Calu3 (cell line): ENCODE results near the gene ARHGAP24. TPM values are rescaled to one million over a fixed set of nuclear protein-coding genes. Genes with fewer than 3 reads are reported as not detected.

Experiments used
- BruUV-seq: library from RNA; stranded (reverse); fragments of 400-500 nt; replicated peaks from 2 replicates; lab custom pipeline; 2021; lab: Mats Ljungman, UMichigan
- CTCF ChIA-PET: fragments of 300-600 bp; sonication (Branson Sonifier 250); formaldehyde crosslinking; loops from one replicate; lab custom pipeline; 2022; ENCODE audit warnings: antibody characterized with exemption; lab: Charles Lee
- DNase-seq: peaks from one replicate; pipeline ENCODE4 v3.0.0; 2022
- H3K27ac Mint-ChIP-seq: one replicate; pipeline ENCODE4 v1.8.0; 2022; ENCODE audit warnings: mixed read lengths; ENCODE audit not compliant: unreplicated experiment
- H3K27me3 Mint-ChIP-seq: one replicate; pipeline ENCODE4 v1.8.0; 2022; ENCODE audit warnings: mixed read lengths; ENCODE audit not compliant: unreplicated experiment
- H3K36me3 Mint-ChIP-seq: one replicate; pipeline ENCODE4 v1.8.0; 2022; ENCODE audit warnings: mild to moderate bottlenecking, moderate library complexity, mixed read lengths; ENCODE audit not compliant: insufficient read depth, unreplicated experiment
- H3K4me1 Mint-ChIP-seq: one replicate; pipeline ENCODE4 v1.8.0; 2022; ENCODE audit warnings: mild to moderate bottlenecking, low read depth, mixed read lengths; ENCODE audit not compliant: unreplicated experiment
- H3K4me3 Mint-ChIP-seq: one replicate; pipeline ENCODE4 v1.8.0; 2022; ENCODE audit warnings: mild to moderate bottlenecking, low read depth, moderate library complexity, mixed read lengths; ENCODE audit not compliant: unreplicated experiment
- H3K9me3 Mint-ChIP-seq: one replicate; pipeline ENCODE4 v1.8.0; 2022; ENCODE audit warnings: low read depth, mixed read lengths; ENCODE audit not compliant: unreplicated experiment
- intact Hi-C: fragments of 100-400 bp; cut with micrococcal nuclease; formaldehyde crosslinking; loops from one replicate; pipeline ENCODE4 v1.10.0; 2022; ENCODE audit not compliant: unreplicated experiment
- total RNA-seq: library from RNA; stranded (reverse); gene quantifications from 2 replicates; pipeline ENCODE4 v1.2.3, GENCODE V29; 2022
- TF ChIP-seq, protein P1 (sequence below): fragments of 200-600 bp; IDR thresholded peaks from one replicate; pipeline ENCODE4 v1.8.0; 2022; ENCODE audit warnings: antibody characterized with exemption; ENCODE audit not compliant: unreplicated experiment

The ARHGAP24 gene
- total RNA-seq, 1 experiment from 2014 or later, result 10.2 TPM

DNA sequence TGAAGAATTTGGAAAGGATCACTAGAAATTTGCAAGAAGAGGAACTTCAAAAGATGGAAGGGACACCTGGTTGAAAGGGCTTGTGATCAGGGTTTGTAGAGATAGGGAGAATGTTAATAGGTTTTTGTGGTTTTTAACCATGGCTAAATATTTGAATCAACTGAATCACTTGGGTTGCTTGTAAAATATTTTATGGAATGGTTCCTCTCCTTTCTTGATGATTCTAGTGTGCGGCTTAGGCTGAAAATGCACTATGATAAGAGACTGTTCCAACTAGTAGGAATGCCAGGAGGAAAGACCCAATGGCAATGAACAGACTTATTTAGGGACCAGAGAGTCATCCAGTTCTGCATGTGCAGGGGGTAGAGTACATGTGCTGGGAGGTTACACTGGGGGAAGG is 408.2 kb downstream of the ARHGAP24 start:
- no peaks in the 10 kb centered on the region for H3K27me3 Mint-ChIP-seq
- no TSS peak for BruUV-seq
- DNase-seq, result no peak
- TF ChIP-seq, protein P1, sequence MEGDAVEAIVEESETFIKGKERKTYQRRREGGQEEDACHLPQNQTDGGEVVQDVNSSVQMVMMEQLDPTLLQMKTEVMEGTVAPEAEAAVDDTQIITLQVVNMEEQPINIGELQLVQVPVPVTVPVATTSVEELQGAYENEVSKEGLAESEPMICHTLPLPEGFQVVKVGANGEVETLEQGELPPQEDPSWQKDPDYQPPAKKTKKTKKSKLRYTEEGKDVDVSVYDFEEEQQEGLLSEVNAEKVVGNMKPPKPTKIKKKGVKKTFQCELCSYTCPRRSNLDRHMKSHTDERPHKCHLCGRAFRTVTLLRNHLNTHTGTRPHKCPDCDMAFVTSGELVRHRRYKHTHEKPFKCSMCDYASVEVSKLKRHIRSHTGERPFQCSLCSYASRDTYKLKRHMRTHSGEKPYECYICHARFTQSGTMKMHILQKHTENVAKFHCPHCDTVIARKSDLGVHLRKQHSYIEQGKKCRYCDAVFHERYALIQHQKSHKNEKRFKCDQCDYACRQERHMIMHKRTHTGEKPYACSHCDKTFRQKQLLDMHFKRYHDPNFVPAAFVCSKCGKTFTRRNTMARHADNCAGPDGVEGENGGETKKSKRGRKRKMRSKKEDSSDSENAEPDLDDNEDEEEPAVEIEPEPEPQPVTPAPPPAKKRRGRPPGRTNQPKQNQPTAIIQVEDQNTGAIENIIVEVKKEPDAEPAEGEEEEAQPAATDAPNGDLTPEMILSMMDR, result no peak
- H3K4me1 Mint-ChIP-seq, result peaks cover 20% of the 10 kb centered on the region
- no peaks in the 10 kb centered on the region for H3K9me3 Mint-ChIP-seq
- no peak overlapping the region for H3K27ac Mint-ChIP-seq
- no peaks in the 10 kb centered on the region for H3K36me3 Mint-ChIP-seq
- H3K4me3 Mint-ChIP-seq, result no peak overlapping the region
- intact Hi-C loops, result no loop called here
- CTCF ChIA-PET, result no interaction called here

DNA sequence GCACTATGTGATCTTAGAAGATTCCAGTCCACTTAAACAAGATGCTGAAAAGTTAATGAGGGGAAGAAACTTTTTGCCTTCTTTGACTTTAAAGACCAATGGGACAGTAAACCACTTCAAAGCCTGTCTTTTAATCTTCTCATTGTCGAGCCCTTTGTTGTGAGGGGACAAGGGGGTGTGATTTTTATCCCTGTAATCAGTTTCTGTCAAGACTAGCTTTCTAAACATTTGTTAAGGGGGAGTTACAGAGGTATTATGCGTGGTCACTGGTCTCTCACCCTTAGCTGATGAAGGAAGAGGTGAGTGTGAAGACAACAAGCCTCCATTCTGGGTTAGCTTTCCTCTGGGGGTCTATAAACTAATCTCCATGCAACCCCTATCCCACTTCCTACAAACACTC is 409.3 kb downstream of the ARHGAP24 start:
- Mint-ChIP-seq H3K9me3 (no peaks in the 10 kb centered on the region), H3K27me3 (no peaks in the 10 kb centered on the region), H3K27ac (no peak overlapping the region), H3K4me1 (peaks cover 20% of the 10 kb centered on the region), H3K4me3 (no peak overlapping the region), H3K36me3 (no peaks in the 10 kb centered on the region)
- TF ChIP-seq, protein P1, result no peak
- no TSS peak for BruUV-seq
- CTCF ChIA-PET, result no interaction called here
- DNase-seq, result no peak
- intact Hi-C loops, result no loop called here

DNA sequence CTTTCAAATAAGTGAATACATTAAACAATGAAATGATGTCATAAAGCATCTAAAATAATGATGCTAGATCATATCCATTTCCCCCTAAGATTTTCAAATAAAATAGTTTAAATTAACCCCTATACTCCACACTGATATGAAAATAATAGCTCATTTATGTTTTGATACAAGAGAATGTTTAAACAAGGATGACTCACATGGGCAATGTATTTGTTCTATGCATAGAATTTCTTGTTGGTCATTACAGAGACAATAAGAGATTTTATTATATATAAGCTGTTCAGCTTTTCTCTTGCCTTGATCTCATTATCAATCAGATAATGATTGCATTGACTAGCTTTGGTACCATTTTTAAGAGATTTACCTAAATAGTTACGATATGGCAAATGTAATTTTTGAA is 411.7 kb downstream of the ARHGAP24 start:
- Mint-ChIP-seq H3K27me3 (no peaks in the 10 kb centered on the region), H3K36me3 (no peaks in the 10 kb centered on the region), H3K9me3 (no peaks in the 10 kb centered on the region), H3K4me3 (no peak overlapping the region), H3K27ac (no peak overlapping the region), H3K4me1 (peaks cover 36% of the 10 kb centered on the region)
- BruUV-seq, result no TSS peak
- TF ChIP-seq, protein P1, result no peak
- intact Hi-C loops, result no loop called here
- CTCF ChIA-PET, result no interaction called here
- no peak for DNase-seq

DNA sequence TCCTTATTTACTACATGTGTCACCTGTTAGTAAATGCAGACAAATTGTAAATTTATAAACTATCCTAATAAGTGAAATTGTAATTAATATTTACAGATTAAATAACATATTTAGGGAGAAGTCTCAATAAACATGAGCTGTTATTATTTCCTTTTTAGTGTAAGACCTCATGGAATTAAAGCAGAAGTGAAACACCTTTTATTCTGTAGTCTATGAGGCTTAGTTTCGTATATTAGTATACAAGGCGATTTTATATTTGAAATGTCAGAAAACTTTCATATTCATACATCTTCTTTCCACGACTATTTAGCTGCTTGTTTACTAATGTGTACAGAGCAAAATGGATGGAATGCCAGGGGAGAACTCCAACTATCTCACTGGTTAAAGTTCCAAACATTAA is 414.4 kb downstream of the ARHGAP24 start:
- intact Hi-C loops, result no loop called here

More for the DNA sequence above, 414.4 kb downstream of the ARHGAP24 start:
- Mint-ChIP-seq H3K36me3 (no peaks in the 10 kb centered on the region), H3K4me1 (peaks cover 34% of the 10 kb centered on the region), H3K27ac (no peak overlapping the region), H3K9me3 (no peaks in the 10 kb centered on the region), H3K27me3 (no peaks in the 10 kb centered on the region), H3K4me3 (no peak overlapping the region)
- CTCF ChIA-PET, result no interaction called here
- TF ChIP-seq, protein P1, result no peak
- DNase-seq, result no peak
- BruUV-seq, result no TSS peak
